K562 (cell line): ENCODE results near the gene CCDC50. TPM values are rescaled to one million over a fixed set of nuclear protein-coding genes. Genes with fewer than 3 reads are reported as not detected.

Source experiments
- ATAC-seq: fragments of 200-7000 bp; cut with Tn5 transposase; 3 replicates; pipeline ENCODE4 v1.9.1; 2020; ENCODE audit warnings: moderate library complexity
- BruUV-seq: library from RNA; stranded (reverse); fragments of 400-500 nt; replicated peaks from 2 replicates; lab custom pipeline; 2021; lab: Mats Ljungman, UMichigan
- CTCF ChIA-PET: fragments of 300-600 bp; formaldehyde crosslinking; extraction: SDS; loops from one replicate; lab custom pipeline; 2021; ENCODE audit warnings: low intra/inter-chr PET ratio; lab: Yijun Ruan, JAX
- POLR2A ChIA-PET: fragments of 300-600, 350-650 bp; sonication (Branson Sonifier 250); formaldehyde crosslinking; extraction: SDS; loops from one replicate; lab custom pipeline; 2021; ENCODE audit warnings: antibody characterized with exemption, inconsistent platforms; lab: Yijun Ruan, JAX
- DNase-seq, 4 experiments: peaks; one replicate each; pipeline versions ENCODE4 v3.0.0 to v3.0.0-alpha.2; 2011 to 2018; ENCODE audit warnings: low spot score in 3 of 4, mixed read lengths in 3 of 4; ENCODE audit errors: extremely low read depth in 1 of 4
- FAIRE-seq: peaks from 2 replicates; lab custom pipeline; 2011; peaks lifted over from hg19 to GRCh38; lab: Jason Lieb, UNC
- H2AFZ ChIP-seq: 2 replicates; pipeline ENCODE4 v1.6.0; 2011; ENCODE audit warnings: low read depth, low read length, control low read depth, inconsistent platforms
- H3K27ac ChIP-seq: fragments of 200-600 bp; 3 replicates; pipeline ENCODE4 v1.8.0; 2011; ENCODE audit warnings: low read depth, mild to moderate bottlenecking, control low read depth, inconsistent platforms, low read length, moderate library complexity, mixed read lengths; ENCODE audit errors: extremely low read depth
- H3K27me3 ChIP-seq, 2 experiments: fragments of 300-600 bp in 1 of 2; 2 replicates in 1 of 2; 3 replicates in 1 of 2; pipeline versions ENCODE4 v1.6.0 to v1.8.0; 2011; ENCODE audit warnings: inconsistent platforms in 2 of 2, low read length in 2 of 2, mild to moderate bottlenecking in 1 of 2, mixed read lengths in 1 of 2, moderate library complexity in 1 of 2; ENCODE audit not compliant: control insufficient read depth in 2 of 2, insufficient read depth in 2 of 2
- H3K36me3 ChIP-seq: fragments of 300-600 bp; 3 replicates; pipeline ENCODE4 v1.8.0; 2011; ENCODE audit warnings: mild to moderate bottlenecking, low read length, inconsistent platforms; ENCODE audit not compliant: control insufficient read depth, insufficient read depth
- H3K4me1 ChIP-seq, 2 experiments: fragments of 200-600 bp in 1 of 2; replicated peaks in 1 of 2; 2 replicates in 1 of 2; 3 replicates in 1 of 2; pipeline versions ENCODE4 v1.5.1 to v1.8.0; 2011; ENCODE audit warnings: inconsistent platforms in 2 of 2, low read length in 2 of 2, mild to moderate bottlenecking in 1 of 2, mixed read lengths in 1 of 2, moderate library complexity in 1 of 2; ENCODE audit not compliant: control insufficient read depth in 2 of 2, insufficient read depth in 2 of 2
- H3K4me2 ChIP-seq: 2 replicates; pipeline ENCODE4 v1.6.1; 2011; ENCODE audit warnings: low read length, control low read depth, inconsistent platforms, mixed read lengths; ENCODE audit not compliant: insufficient read depth
- H3K4me3 ChIP-seq: fragments of 200-600 bp; sonication (generic), shearing (Covaris generic); 2 replicates; pipeline ENCODE4 v1.5.1; 2016; ENCODE audit warnings: control low read depth, inconsistent platforms
- H3K79me2 ChIP-seq: fragments of 200-600 bp; 3 replicates; pipeline ENCODE4 v1.8.0; 2011; ENCODE audit warnings: low read length, inconsistent platforms; ENCODE audit not compliant: control insufficient read depth, insufficient read depth
- H3K9ac ChIP-seq, 2 experiments: 2 replicates each; pipeline versions ENCODE4 v1.6.0 to v1.6.1; 2011; ENCODE audit warnings: low read depth in 2 of 2, low read length in 2 of 2, control low read depth in 1 of 2, inconsistent platforms in 1 of 2, mild to moderate bottlenecking in 1 of 2, mixed read lengths in 1 of 2; ENCODE audit not compliant: insufficient read depth in 1 of 2
- H3K9me1 ChIP-seq: one replicate; pipeline ENCODE4 v1.6.0; 2011; ENCODE audit warnings: inconsistent platforms, mild to moderate bottlenecking, low read length, moderate library complexity; ENCODE audit not compliant: control insufficient read depth, insufficient read depth
- H3K9me3 ChIP-seq: replicated peaks from 2 replicates; pipeline ENCODE4 v1.5.1; 2011; ENCODE audit warnings: low read depth, low read length, inconsistent platforms; ENCODE audit not compliant: control insufficient read depth, insufficient read depth
- H4K20me1 ChIP-seq: replicated peaks from 2 replicates; pipeline ENCODE4 v1.6.1; 2011; ENCODE audit warnings: low read length, inconsistent platforms, mixed read lengths; ENCODE audit not compliant: control insufficient read depth, insufficient read depth
- ASH1L ChIP-seq: fragments of 450-650 bp; IDR thresholded peaks from 2 replicates; pipeline ENCODE4 v1.6.1; 2018; ENCODE audit warnings: borderline replicate concordance, mild to moderate bottlenecking, low read depth; ENCODE audit not compliant: partially characterized antibody
- CBFA2T2 ChIP-seq: fragments of 450-650 bp; conservative IDR thresholded peaks from 2 replicates; pipeline ENCODE4 v1.6.1; 2017; ENCODE audit warnings: mild to moderate bottlenecking
- CTCF ChIP-seq, 3 experiments: IDR thresholded peaks in 2 of 3; conservative IDR thresholded peaks in 1 of 3; 2 replicates each; pipeline ENCODE4 v1.5.1; 2011 to 2012; ENCODE audit warnings: low read length in 3 of 3, mild to moderate bottlenecking in 3 of 3, control low read depth in 2 of 3, improper control_type of control experiment in 1 of 3, inconsistent platforms in 1 of 3, low read depth in 1 of 3, mixed read lengths in 1 of 3, moderate library complexity in 1 of 3; ENCODE audit not compliant: insufficient read depth in 2 of 3
- GTF2E2 ChIP-seq: fragments of 200-800 bp; sonication (Bioruptor generic); IDR thresholded peaks from 2 replicates; pipeline ENCODE4 v1.6.1; 2016; ENCODE audit warnings: missing genetic modification characterization, missing compliant biosample characterization
- HCFC1 ChIP-seq: IDR thresholded peaks from 2 replicates; pipeline ENCODE4 v1.6.1; 2012; ENCODE audit warnings: low read depth, low read length, improper control_type of control experiment
- HDAC6 ChIP-seq: IDR thresholded peaks from 2 replicates; pipeline ENCODE4 v1.6.1; 2012; ENCODE audit warnings: low read depth, mild to moderate bottlenecking, control low read depth, inconsistent platforms, low read length, moderate library complexity
- ILK ChIP-seq: fragments of 450-650 bp; IDR thresholded peaks from 2 replicates; pipeline ENCODE4 v1.6.1; 2016; ENCODE audit warnings: missing genetic modification characterization, low read depth, mild to moderate bottlenecking, missing compliant biosample characterization, moderate library complexity, borderline replicate concordance
- KLF1 ChIP-seq: fragments of 450-650 bp; IDR thresholded peaks from 2 replicates; pipeline ENCODE4 v1.6.1; 2016; ENCODE audit warnings: missing genetic modification characterization, missing compliant biosample characterization
- L3MBTL2 ChIP-seq: fragments of 450-650 bp; IDR thresholded peaks from 2 replicates; pipeline ENCODE4 v1.6.1; 2016; ENCODE audit warnings: mild to moderate bottlenecking, moderate library complexity
- NCOA2 ChIP-seq, 2 experiments: fragments of 450-650 bp; IDR thresholded peaks; 2 replicates each; pipeline ENCODE4 v1.6.1; 2018; ENCODE audit warnings: mild to moderate bottlenecking in 2 of 2, moderate library complexity in 1 of 2; ENCODE audit not compliant: partially characterized antibody in 2 of 2
- PATZ1 ChIP-seq: fragments of 250-450 bp; sonication (Bioruptor Pico); IDR thresholded peaks from 2 replicates; pipeline ENCODE4 v1.5.0; 2020; ENCODE audit warnings: mild to moderate bottlenecking, borderline replicate concordance
- SAFB ChIP-seq: fragments of 200-400 bp; formaldehyde crosslinking; IDR thresholded peaks from 2 replicates; pipeline ENCODE4 v1.6.1; 2017; ENCODE audit warnings: low read depth, low read length, borderline replicate concordance
- SUPT5H ChIP-seq: fragments of 450-650 bp; IDR thresholded peaks from 2 replicates; pipeline ENCODE4 v1.6.1; 2016
- ZBTB12 ChIP-seq: fragments of 250-450 bp; sonication (Bioruptor Pico); IDR thresholded peaks from 2 replicates; pipeline ENCODE4 v1.4.0; 2020
- ZFPM2 ChIP-seq: fragments of 250-450 bp; sonication (Bioruptor Pico); IDR thresholded peaks from 2 replicates; pipeline ENCODE4 v1.5.1; 2022; ENCODE audit warnings: mild to moderate bottlenecking
- WGBS: fragments of 100-300 bp; shearing (Covaris generic); methylation state at CpG from one replicate; pipeline ENCODE4 v1.1.6; 2016; ENCODE audit warnings: low coverage, mixed read lengths; ENCODE audit not compliant: insufficient coverage; ENCODE audit errors: missing lambda C conversion rate; 5-methylcytosine and 5-hydroxymethylcytosine counted together
- in situ Hi-C: fragments of 300-500 bp; cut with MboI; formaldehyde crosslinking; loops from 4 replicates; pipeline ENCODE4 v1.15.0; 2018; ENCODE audit warnings: inconsistent platforms, mixed read lengths
- intact Hi-C: fragments of 100-400 bp; cut with micrococcal nuclease; formaldehyde crosslinking; loops from 2 replicates; pipeline ENCODE4 v1.14.2; 2022
- polyA plus RNA-seq, 8 experiments: library from polyadenylated mRNA; depleted of rRNA in 4 of 8; stranded (reverse) in 5 of 8; unstranded in 3 of 8; fragments of >200 nt; fragmentation: Nextera tagmentation in 2 of 8; fragmentation: Illumina TruSeq in 1 of 8; extraction: Ambion mirVana in 2 of 8; extraction: Trizol in 1 of 8; gene quantifications; 2 replicates each; pipeline versions ENCODE4 v1.2.1 to v1.2.3, GENCODE V29; 2011 to 2014; ENCODE audit warnings: inconsistent platforms in 1 of 8, missing spikeins in 1 of 8
- total RNA-seq, 7 experiments: library from RNA; depleted of rRNA in 6 of 7; stranded (reverse); fragments of >200 nt in 6 of 7; fragmentation: Illumina TruSeq in 2 of 7; extraction: Trizol in 2 of 7; gene quantifications; 2 replicates each; pipeline versions ENCODE4 v1.2.1 to v1.2.3, GENCODE V29; 2011 to 2021; ENCODE audit warnings: low replicate concordance in 1 of 7

CCDC50 gene
- total and polyA plus RNA-seq, 9 of the 15 experiments (the other 6 are each of a cell fraction or from before 2014, with no cell fraction given) = 8.4 to 63.4 (median 40.4) TPM

GRCh38 chr3:191301782-191302411, 27.3 kb upstream of the CCDC50 start (continued):
- no peak for TF ChIP-seq CTCF (IDR thresholded peaks at IDR 0.05 in 2 of 3, conservative IDR thresholded peaks at IDR 0.05 in 1 of 3; ENCODE audit: insufficient read depth in 2 of 3, low read depth in 1 of 3, low read length in 3 of 3)
- TF ChIP-seq SAFB = no peak

- H3K4me3 ChIP-seq = no peak overlapping the region
- H3K9me3 ChIP-seq = no peaks in the 10 kb centered on the region
- intact Hi-C loops (no loop called here), in situ Hi-C loops (no loop called here)
- H3K9me1 ChIP-seq = no peaks in the 10 kb centered on the region
- ChIA-PET POLR2A (no interaction called here), CTCF (no interaction called here)
- no peaks in the 10 kb centered on the region for H4K20me1 ChIP-seq
- H3K79me2 ChIP-seq = no peaks in the 10 kb centered on the region
- no peaks in the 10 kb centered on the region for H3K36me3 ChIP-seq
- H3K27ac ChIP-seq = no peak overlapping the region
- H2AFZ ChIP-seq = no peak overlapping the region
- no peak for FAIRE-seq
- H3K9ac ChIP-seq = no peak overlapping the region
- peaks cover 0 to 7% of the 10 kb centered on the region in 2 experiments; a peak in 2 of 5 replicates for H3K27me3 ChIP-seq
- 0% methylated on average over 2 of the region's 2 CpGs for WGBS
- H3K4me1 ChIP-seq = no peaks in the 10 kb centered on the region
- no peak for ATAC-seq
- no peak for DNase-seq
- no peak overlapping the region for H3K4me2 ChIP-seq
- no TSS peak for BruUV-seq
- TF ChIP-seq ASH1L = no peak
- no peak for TF ChIP-seq GTF2E2
- TF ChIP-seq NCOA2 (IDR thresholded peaks at IDR 0.05; ENCODE audit: partially characterized antibody in 2 of 2) = no peak
- TF ChIP-seq L3MBTL2 = no peak
- no peak for TF ChIP-seq PATZ1 (CRISPR knock-in tag)
- TF ChIP-seq KLF1 (tag) = no peak
- no peak for TF ChIP-seq ZBTB12 (CRISPR knock-in tag)
- no peak for TF ChIP-seq CBFA2T2
- TF ChIP-seq HDAC6 = no peak
- no peak for TF ChIP-seq ZFPM2 (CRISPR knock-in tag)
- TF ChIP-seq SUPT5H = no peak
- TF ChIP-seq HCFC1 = no peak
- TF ChIP-seq ILK (tag) = no peak
Observed at GRCh38 chr3:191302451-191302850, 26.7 kb upstream of the CCDC50 start.
